Vagina (tissue), 2 donors: ENCODE measurements around the gene PPIL4.

ENCODE experiments used
- CTCF ChIP-seq, 3 experiments: fragments of 450-650 bp in 2 of 3; fragments of 200-600 bp in 1 of 3; sonication (generic) in 1 of 3; IDR thresholded peaks; one replicate each; pipeline ENCODE4 v1.5.1; 2017 to 2019; ENCODE audit warnings: antibody characterized with exemption in 3 of 3, mild to moderate bottlenecking in 2 of 3, moderate library complexity in 2 of 3
- POLR2A ChIP-seq, 2 donors: fragments of 450-650 bp; IDR thresholded peaks; one replicate each; pipeline ENCODE4 v1.6.1; 2017; ENCODE audit warnings: antibody characterized with exemption in 2 of 2, mild to moderate bottlenecking in 2 of 2, moderate library complexity in 2 of 2
- POLR2AphosphoS5 ChIP-seq, 2 donors: sonication (generic); formaldehyde crosslinking; IDR thresholded peaks; one replicate each; pipeline ENCODE4 v1.9.0; 2017; ENCODE audit warnings: antibody characterized with exemption in 2 of 2, mild to moderate bottlenecking in 2 of 2, low read depth in 1 of 2; ENCODE audit not compliant: insufficient read depth in 1 of 2

GRCh38 chr6:149551920-149552319 is 6.1 kb upstream of the PPIL4 start:
- TF ChIP-seq CTCF (IDR thresholded peaks at IDR 0.05) (no peak), POLR2AphosphoS5 (IDR thresholded peaks at IDR 0.05; ENCODE audit: insufficient read depth in 1 of 2, low read depth in 1 of 2) (no peak), POLR2A (IDR thresholded peaks at IDR 0.05) (no peak)
